OCI-LY7 (cell line): Measurements from ENCODE around the gene ASXL2.

Experiments
- EZH2phosphoT487 ChIP-seq: fragments of 200-600 bp; sonication (generic); IDR thresholded peaks from 2 replicates; pipeline ENCODE4 v1.6.1; 2018; ENCODE audit warnings: low read depth, borderline replicate concordance, mild to moderate bottlenecking, mixed run types, antibody characterized with exemption, low read length, moderate library complexity, mixed read lengths
- TF ChIP-seq, protein P1 (sequence below): fragments of 200-600 bp; sonication (generic); conservative IDR thresholded peaks from 2 replicates; pipeline ENCODE4 v1.5.1; 2014; ENCODE audit warnings: mild to moderate bottlenecking, antibody characterized with exemption, low read length, moderate library complexity, mixed read lengths

DNA sequence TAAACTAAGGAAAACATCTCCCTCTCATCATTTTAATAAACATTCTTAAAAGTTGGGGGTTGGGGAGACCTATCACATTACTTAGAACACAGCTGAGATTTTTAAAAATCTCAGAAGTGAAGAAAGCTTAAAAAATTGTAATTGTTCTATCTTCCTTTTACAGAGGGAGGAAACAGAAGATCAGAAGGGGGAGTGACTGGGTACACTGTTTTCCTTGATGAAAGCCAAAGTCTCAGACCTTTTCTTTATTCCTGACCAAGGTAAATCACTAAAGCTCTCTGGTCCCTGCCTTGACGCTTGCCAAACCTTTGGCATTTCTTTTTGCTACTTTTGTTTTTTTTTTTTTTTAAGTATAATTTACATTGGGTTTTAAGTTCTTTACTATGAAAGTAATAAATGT lies 119.9 kb downstream of the ASXL2 start:
- TF ChIP-seq, protein P1, sequence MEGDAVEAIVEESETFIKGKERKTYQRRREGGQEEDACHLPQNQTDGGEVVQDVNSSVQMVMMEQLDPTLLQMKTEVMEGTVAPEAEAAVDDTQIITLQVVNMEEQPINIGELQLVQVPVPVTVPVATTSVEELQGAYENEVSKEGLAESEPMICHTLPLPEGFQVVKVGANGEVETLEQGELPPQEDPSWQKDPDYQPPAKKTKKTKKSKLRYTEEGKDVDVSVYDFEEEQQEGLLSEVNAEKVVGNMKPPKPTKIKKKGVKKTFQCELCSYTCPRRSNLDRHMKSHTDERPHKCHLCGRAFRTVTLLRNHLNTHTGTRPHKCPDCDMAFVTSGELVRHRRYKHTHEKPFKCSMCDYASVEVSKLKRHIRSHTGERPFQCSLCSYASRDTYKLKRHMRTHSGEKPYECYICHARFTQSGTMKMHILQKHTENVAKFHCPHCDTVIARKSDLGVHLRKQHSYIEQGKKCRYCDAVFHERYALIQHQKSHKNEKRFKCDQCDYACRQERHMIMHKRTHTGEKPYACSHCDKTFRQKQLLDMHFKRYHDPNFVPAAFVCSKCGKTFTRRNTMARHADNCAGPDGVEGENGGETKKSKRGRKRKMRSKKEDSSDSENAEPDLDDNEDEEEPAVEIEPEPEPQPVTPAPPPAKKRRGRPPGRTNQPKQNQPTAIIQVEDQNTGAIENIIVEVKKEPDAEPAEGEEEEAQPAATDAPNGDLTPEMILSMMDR, result no peak
- no peak for TF ChIP-seq EZH2phosphoT487
